ENCODE results near the gene PRCC. TPM values are rescaled to one million over a fixed set of nuclear protein-coding genes. Genes with fewer than 3 reads are reported as not detected.
A peak's percentile ranks its signal among the peaks of the same experiment; 100 is the strongest.

Gene PRCC
- total RNA-seq, 2 experiments from 2014 or later, result 49.5 to 50.0 TPM

DNA sequence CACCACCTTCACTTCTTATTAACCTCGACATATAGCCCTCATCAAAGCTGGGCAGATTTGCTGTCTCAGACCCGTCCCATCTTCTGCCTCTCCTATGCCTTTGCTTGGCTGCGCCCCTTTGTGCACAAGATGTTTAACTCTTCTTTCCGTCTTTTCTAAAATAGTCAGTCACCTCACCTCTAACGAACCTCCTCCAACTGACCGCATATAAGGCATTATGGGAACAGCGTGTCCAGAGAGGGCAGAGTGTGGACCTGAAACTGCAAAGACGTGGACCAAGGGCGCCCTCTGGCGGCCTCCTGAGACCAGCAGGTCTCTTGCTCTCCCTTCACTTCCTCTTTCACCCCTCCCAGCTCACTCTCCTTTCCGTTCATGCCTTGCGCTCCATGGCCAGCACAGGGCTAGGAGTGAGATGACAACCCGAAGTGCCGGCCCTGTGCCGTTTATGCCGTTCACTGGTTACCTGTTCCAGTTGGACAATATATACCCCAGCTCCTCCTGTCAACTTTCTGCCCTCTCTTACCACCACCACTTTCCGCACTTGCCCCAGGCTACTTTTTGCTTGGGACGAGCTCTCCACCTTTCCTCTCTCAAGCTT is 41.6 kb upstream of the PRCC start:
- Histone ChIP-seq H3K9me3 (ENCODE audit: control insufficient read depth in 1 of 2, insufficient read depth in 1 of 2, low read length in 2 of 2) (no peaks in the 10 kb centered on the region), H3K36me3 (ENCODE audit: insufficient read depth, low read length) (peaks cover 47% of the 10 kb centered on the region), H3K27me3 (ENCODE audit: control insufficient read depth in 1 of 2, insufficient read depth in 2 of 2, low read length in 2 of 2) (no peaks in the 10 kb centered on the region), H3K4me3 (ENCODE audit: low read length) (peak overlapping the region; percentile 99), H3K4me1 (ENCODE audit: insufficient read depth, low read length) (peaks cover 54% of the 10 kb centered on the region), H3K27ac (ENCODE audit: low read depth in 1 of 2, low read length in 2 of 2) (no peak overlapping the region)
- Mint-ChIP-seq H3K27me3 (no peaks in the 10 kb centered on the region), H3K36me3 (ENCODE audit: low read depth) (peaks cover 51% of the 10 kb centered on the region), H3K9me3 (no peaks in the 10 kb centered on the region), H3K27ac (no peak overlapping the region), H3K4me3 (no peak overlapping the region), H3K4me1 (ENCODE audit: low read depth) (peaks cover 30% of the 10 kb centered on the region)
- POLR2A ChIA-PET, result interaction anchor here (0.6 to 5.9 kb wide), 17 partner anchors 10 to 134 kb away, joined by 3 to 107 read pairs (median 4); partner anchors contain the start of genes CRABP2, HDGF, MRPL24 and NAXE
- CTCF ChIA-PET, result interaction anchor here (0.6 to 5.1 kb wide), 55 partner anchors 8 to 443 kb away, joined by 3 to 119 read pairs (median 4); partner anchors contain the start of genes CRABP2, HDGF, MRPL24 and NES
- ATAC-seq (ENCODE audit: poor library complexity) (peak; percentile 11), DNase-seq (peak; percentile 66 to 90 (median 76))
- intact Hi-C loops (cut with DNase I, micrococcal nuclease), result loop anchor here (1.0 to 10.0 kb wide), 10 partner anchors 18 to 221 kb away; partner anchors contain the start of genes NTRK1 (in 2 of the 2) and MEF2D (in 1 of the 2)
- TF ChIP-seq, protein P1, sequence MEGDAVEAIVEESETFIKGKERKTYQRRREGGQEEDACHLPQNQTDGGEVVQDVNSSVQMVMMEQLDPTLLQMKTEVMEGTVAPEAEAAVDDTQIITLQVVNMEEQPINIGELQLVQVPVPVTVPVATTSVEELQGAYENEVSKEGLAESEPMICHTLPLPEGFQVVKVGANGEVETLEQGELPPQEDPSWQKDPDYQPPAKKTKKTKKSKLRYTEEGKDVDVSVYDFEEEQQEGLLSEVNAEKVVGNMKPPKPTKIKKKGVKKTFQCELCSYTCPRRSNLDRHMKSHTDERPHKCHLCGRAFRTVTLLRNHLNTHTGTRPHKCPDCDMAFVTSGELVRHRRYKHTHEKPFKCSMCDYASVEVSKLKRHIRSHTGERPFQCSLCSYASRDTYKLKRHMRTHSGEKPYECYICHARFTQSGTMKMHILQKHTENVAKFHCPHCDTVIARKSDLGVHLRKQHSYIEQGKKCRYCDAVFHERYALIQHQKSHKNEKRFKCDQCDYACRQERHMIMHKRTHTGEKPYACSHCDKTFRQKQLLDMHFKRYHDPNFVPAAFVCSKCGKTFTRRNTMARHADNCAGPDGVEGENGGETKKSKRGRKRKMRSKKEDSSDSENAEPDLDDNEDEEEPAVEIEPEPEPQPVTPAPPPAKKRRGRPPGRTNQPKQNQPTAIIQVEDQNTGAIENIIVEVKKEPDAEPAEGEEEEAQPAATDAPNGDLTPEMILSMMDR (IDR thresholded peaks at IDR 0.05), result peak; percentile 91

DNA sequence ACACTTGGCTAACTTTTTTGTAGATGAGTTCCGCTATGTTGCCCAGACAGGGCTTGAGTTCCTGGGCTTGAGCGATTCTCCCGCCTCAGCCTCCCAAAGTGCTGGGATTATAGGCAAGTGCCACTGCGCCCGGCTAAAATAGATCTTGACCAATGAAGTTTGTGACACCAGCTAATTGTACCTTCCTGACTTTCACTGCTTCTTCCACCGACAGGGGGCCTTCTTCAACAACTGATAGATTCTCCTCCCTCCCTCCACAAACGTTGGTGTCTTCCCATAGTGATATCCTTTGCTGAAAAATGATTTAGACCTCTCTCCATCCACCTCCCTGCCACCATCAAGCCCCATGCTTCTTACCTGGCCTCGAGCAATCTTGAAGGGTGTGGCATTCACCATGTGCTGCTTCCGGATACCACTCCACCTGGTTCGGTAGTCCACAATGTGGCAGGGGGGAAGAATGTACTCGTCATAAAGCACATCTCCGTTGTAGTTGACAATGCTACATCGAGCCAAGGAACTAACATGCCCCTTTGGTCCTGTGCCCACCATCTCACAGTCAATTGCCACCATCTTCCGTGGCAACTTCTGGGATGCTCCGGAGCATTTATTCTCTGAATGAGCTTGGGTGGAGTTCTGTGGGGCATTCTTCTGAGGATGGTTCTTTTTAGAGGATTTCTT is 40.6 kb upstream of the PRCC start:
- Mint-ChIP-seq H3K27me3 (no peaks in the 10 kb centered on the region), H3K4me3 (no peak overlapping the region), H3K9me3 (no peaks in the 10 kb centered on the region), H3K27ac (no peak overlapping the region), H3K4me1 (ENCODE audit: low read depth) (peaks cover 30% of the 10 kb centered on the region), H3K36me3 (ENCODE audit: low read depth) (peaks cover 42% of the 10 kb centered on the region)
- intact Hi-C loops (cut with DNase I, micrococcal nuclease), result loop anchor here (1.0 to 10.0 kb wide), 6 partner anchors 66 to 222 kb away; partner anchors contain the start of genes NTRK1 (in 2 of the 2) and MEF2D (in 1 of the 2)
- peak overlapping the region; percentile 99 for H3K4me3 ChIP-seq (ENCODE audit: low read length)
- H3K27me3 ChIP-seq (ENCODE audit: control insufficient read depth in 1 of 2, insufficient read depth in 2 of 2, low read length in 2 of 2), result no peaks in the 10 kb centered on the region
- H3K9me3 ChIP-seq (ENCODE audit: control insufficient read depth in 1 of 2, insufficient read depth in 1 of 2, low read length in 2 of 2), result no peaks in the 10 kb centered on the region
- ATAC-seq (ENCODE audit: poor library complexity), result no peak
- CTCF ChIA-PET, result interaction anchor here (0.7 to 5.1 kb wide), 45 partner anchors 9 to 443 kb away, joined by 3 to 119 read pairs (median 5); partner anchors contain the start of genes CRABP2, HDGF, MRPL24 and NES
- no peak overlapping the region for H3K27ac ChIP-seq (ENCODE audit: low read depth in 1 of 2, low read length in 2 of 2)
- H3K4me1 ChIP-seq (ENCODE audit: insufficient read depth, low read length), result peaks cover 52% of the 10 kb centered on the region
- peaks cover 38% of the 10 kb centered on the region for H3K36me3 ChIP-seq (ENCODE audit: insufficient read depth, low read length)
- POLR2A ChIA-PET, result interaction anchor here (0.6 to 5.9 kb wide), 15 partner anchors 9 to 133 kb away, joined by 3 to 107 read pairs (median 6); partner anchors contain the start of genes CRABP2, HDGF, MRPL24 and NTRK1
- TF ChIP-seq, protein P1 (IDR thresholded peaks at IDR 0.05), result peak; percentile 40
- DNase-seq, result peak in 9 of 14 experiments; percentile 17 to 76 (median 40)

DNA sequence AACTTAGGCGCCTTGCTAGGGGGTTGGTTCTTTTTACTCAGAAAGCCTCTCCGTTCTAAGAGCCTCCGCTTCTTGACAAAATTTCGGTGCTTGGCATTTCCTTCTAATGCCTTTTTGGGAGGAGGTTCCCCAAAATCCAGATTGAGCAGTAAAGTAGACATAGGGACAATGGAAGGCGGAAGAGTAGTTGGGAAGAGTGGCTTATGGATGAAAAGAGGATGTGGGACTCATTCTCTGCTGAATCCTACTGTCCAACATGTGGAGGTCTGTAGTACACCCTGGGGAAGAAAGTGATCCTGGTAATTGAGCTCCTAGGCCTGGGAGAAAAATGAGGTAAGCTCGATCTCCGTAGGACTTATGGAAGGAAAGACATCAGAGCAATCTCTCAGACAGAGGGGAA is 39.8 kb upstream of the PRCC start:
- H3K4me3 ChIP-seq (ENCODE audit: low read length), result peak overlapping the region; percentile 99
- peaks cover 52% of the 10 kb centered on the region for H3K4me1 ChIP-seq (ENCODE audit: insufficient read depth, low read length)
- Mint-ChIP-seq H3K4me3 (no peak overlapping the region), H3K9me3 (no peaks in the 10 kb centered on the region), H3K36me3 (ENCODE audit: low read depth) (peaks cover 40% of the 10 kb centered on the region), H3K27me3 (no peaks in the 10 kb centered on the region), H3K4me1 (ENCODE audit: low read depth) (peaks cover 30% of the 10 kb centered on the region), H3K27ac (peak overlapping the region; percentile 98)
- POLR2A ChIA-PET, result interaction anchor here (0.8 to 5.9 kb wide), 12 partner anchors 14 to 444 kb away, joined by 3 to 107 read pairs (median 7); partner anchors contain the start of genes CRABP2, HDGF, MEF2D and MRPL24
- peak overlapping the region; percentile 88 to 98 for H3K27ac ChIP-seq (ENCODE audit: low read depth in 1 of 2, low read length in 2 of 2)
- H3K36me3 ChIP-seq (ENCODE audit: insufficient read depth, low read length), result peaks cover 37% of the 10 kb centered on the region
- no peak for DNase-seq
- no peak for ATAC-seq (ENCODE audit: poor library complexity)
- CTCF ChIA-PET, result interaction anchor here (0.6 to 5.1 kb wide), 9 partner anchors 14 to 841 kb away, joined by 3 to 119 read pairs (median 43); partner anchors contain the start of genes CRABP2, HDGF, MRPL24 and NTRK1
- TF ChIP-seq, protein P1 (IDR thresholded peaks at IDR 0.05), result no peak
- no peaks in the 10 kb centered on the region for H3K27me3 ChIP-seq (ENCODE audit: control insufficient read depth in 1 of 2, insufficient read depth in 2 of 2, low read length in 2 of 2)
- no peaks in the 10 kb centered on the region for H3K9me3 ChIP-seq (ENCODE audit: control insufficient read depth in 1 of 2, insufficient read depth in 1 of 2, low read length in 2 of 2)
- intact Hi-C loops (cut with DNase I, micrococcal nuclease), result loop anchor here (2.0 to 10.0 kb wide), 4 partner anchors 67 to 223 kb away; partner anchors contain the start of genes MEF2D (in 1 of the 2) and NTRK1 (in 1 of the 2)

Measured in CD4-positive, alpha-beta T cell (primary cell).